GM23338 (cell line): ENCODE results near the gene APBA2. TPM values are rescaled to one million over a fixed set of nuclear protein-coding genes. Genes with fewer than 3 reads are reported as not detected.
A peak's percentile ranks its signal among the peaks of the same experiment; 100 is the strongest.

Experiments
- ATAC-seq: fragments of 200-7000 bp; cut with Tn5 transposase; 3 replicates; pipeline ENCODE4 v1.9.1; 2020
- DNase-seq: peaks from one replicate; pipeline ENCODE4 v3.0.0-alpha.2; 2015; ENCODE audit warnings: low spot score
- H2AFZ ChIP-seq: fragments of 200-600 bp; sonication (generic); 2 replicates; pipeline ENCODE4 v1.8.0; 2016; ENCODE audit warnings: antibody characterized with exemption, mild to moderate bottlenecking, moderate library complexity
- H3F3A ChIP-seq: fragments of 200-600 bp; sonication (generic); replicated peaks from 2 replicates; pipeline ENCODE4 v1.8.0; 2017; ENCODE audit warnings: antibody characterized with exemption, mixed run types, low read depth
- H3K27ac ChIP-seq: fragments of 200-600 bp; sonication (generic); 2 replicates; pipeline ENCODE4 v1.6.1; 2016; ENCODE audit warnings: low read depth
- H3K27me3 ChIP-seq: fragments of 200-600 bp; sonication (generic); 2 replicates; pipeline ENCODE4 v1.8.0; 2016; ENCODE audit warnings: mild to moderate bottlenecking, mixed run types, moderate library complexity; ENCODE audit not compliant: insufficient read depth
- H3K36me3 ChIP-seq: fragments of 200-600 bp; sonication (generic); 2 replicates; pipeline ENCODE4 v1.8.0; 2016; ENCODE audit warnings: mild to moderate bottlenecking; ENCODE audit not compliant: insufficient read depth
- H3K4me1 ChIP-seq: fragments of 200-600 bp; sonication (generic); 2 replicates; pipeline ENCODE4 v1.8.0; 2016; ENCODE audit warnings: mild to moderate bottlenecking, moderate library complexity; ENCODE audit not compliant: insufficient read depth
- H3K4me2 ChIP-seq: fragments of 200-600 bp; sonication (generic); 2 replicates; pipeline ENCODE4 v1.7.1; 2017; ENCODE audit warnings: mixed run types
- H3K4me3 ChIP-seq: fragments of 200-600 bp; sonication (generic); 2 replicates; pipeline ENCODE4 v1.6.1; 2016; ENCODE audit warnings: mixed run types
- H3K79me2 ChIP-seq: fragments of 200-600 bp; sonication (generic); replicated peaks from 2 replicates; pipeline ENCODE4 v1.8.0; 2017; ENCODE audit warnings: mild to moderate bottlenecking; ENCODE audit not compliant: insufficient read depth
- H3K9me2 ChIP-seq: fragments of 200-600 bp; sonication (generic); 2 replicates; pipeline ENCODE4 v1.8.0; 2017; ENCODE audit not compliant: insufficient read depth
- H4K20me1 ChIP-seq: fragments of 200-600 bp; sonication (generic); replicated peaks from 2 replicates; pipeline ENCODE4 v1.8.0; 2017; ENCODE audit warnings: mild to moderate bottlenecking; ENCODE audit not compliant: insufficient read depth
- H3K27ac Mint-ChIP-seq: 2 replicates; pipeline ENCODE4 v1.8.0; 2020; ENCODE audit warnings: inconsistent platforms, mild to moderate bottlenecking, moderate library complexity, mixed read lengths
- H3K27me3 Mint-ChIP-seq: 3 replicates; pipeline ENCODE4 v1.8.0; 2022; ENCODE audit warnings: low read depth, mild to moderate bottlenecking, moderate library complexity, mixed read lengths, inconsistent platforms; ENCODE audit not compliant: insufficient read depth, poor library complexity
- H3K36me3 Mint-ChIP-seq: 3 replicates; pipeline ENCODE4 v1.8.0; 2021; ENCODE audit warnings: low read depth, mild to moderate bottlenecking, inconsistent platforms, moderate library complexity, mixed read lengths
- H3K4me1 Mint-ChIP-seq: 3 replicates; pipeline ENCODE4 v1.8.0; 2020; ENCODE audit warnings: mild to moderate bottlenecking, inconsistent platforms, mixed read lengths
- H3K4me3 Mint-ChIP-seq: 3 replicates; pipeline ENCODE4 v1.8.0; 2021; ENCODE audit warnings: moderate library complexity, mild to moderate bottlenecking, inconsistent platforms, mixed read lengths
- H3K9me3 Mint-ChIP-seq: 3 replicates; pipeline ENCODE4 v1.8.0; 2020; ENCODE audit warnings: moderate library complexity, mild to moderate bottlenecking, inconsistent platforms, mixed read lengths
- CREB1 ChIP-seq: fragments of 250-450 bp; sonication (Bioruptor Pico); IDR thresholded peaks from 2 replicates; pipeline ENCODE4 v1.5.0; 2020; ENCODE audit warnings: low read depth, mild to moderate bottlenecking, moderate library complexity
- CTCF ChIP-seq, 2 experiments: fragments of 200-600 bp in 1 of 2; sonication (generic) in 1 of 2; conservative IDR thresholded peaks; 2 replicates each; pipeline versions ENCODE4 v1.5.1 to v1.6.1; 2016 to 2017; ENCODE audit warnings: antibody characterized with exemption in 2 of 2, low read depth in 2 of 2, mild to moderate bottlenecking in 2 of 2, moderate library complexity in 1 of 2
- ETS1 ChIP-seq: IDR thresholded peaks from 2 replicates; pipeline ENCODE4 v1.6.1; 2016; ENCODE audit warnings: antibody characterized with exemption
- EZH2 ChIP-seq: fragments of 200-600 bp; sonication (generic); IDR thresholded peaks from one replicate; pipeline ENCODE4 v1.8.0; 2017; ENCODE audit warnings: antibody characterized with exemption, mild to moderate bottlenecking, low read depth; ENCODE audit not compliant: unreplicated experiment
- EZH2phosphoT487 ChIP-seq: fragments of 200-600 bp; sonication (generic); IDR thresholded peaks from one replicate; pipeline ENCODE4 v1.8.1; 2018; ENCODE audit warnings: antibody characterized with exemption; ENCODE audit not compliant: unreplicated experiment
- JUNB ChIP-seq: IDR thresholded peaks from one replicate; pipeline ENCODE4 v1.6.1; 2016; ENCODE audit warnings: antibody characterized with exemption; ENCODE audit not compliant: unreplicated experiment
- NANOG ChIP-seq: IDR thresholded peaks from 2 replicates; pipeline ENCODE4 v1.6.1; 2016; ENCODE audit warnings: antibody characterized with exemption, borderline replicate concordance
- POLR2AphosphoS5 ChIP-seq: IDR thresholded peaks from 2 replicates; pipeline ENCODE4 v1.6.1; 2016; ENCODE audit warnings: antibody characterized with exemption, low read depth
- REST ChIP-seq: IDR thresholded peaks from one replicate; pipeline ENCODE4 v1.6.1; 2018; ENCODE audit warnings: antibody characterized with exemption; ENCODE audit not compliant: unreplicated experiment
- STAT1 ChIP-seq: IDR thresholded peaks from one replicate; pipeline ENCODE4 v1.6.1; 2016; ENCODE audit warnings: antibody characterized with exemption; ENCODE audit not compliant: unreplicated experiment
- ZNF114 ChIP-seq: fragments of 250-450 bp; sonication (Bioruptor Pico); IDR thresholded peaks from 2 replicates; pipeline ENCODE4 v1.5.0; 2020; ENCODE audit warnings: mild to moderate bottlenecking, moderate library complexity
- ZNF331 ChIP-seq: fragments of 250-450 bp; sonication (Bioruptor Pico); IDR thresholded peaks from 2 replicates; pipeline ENCODE4 v1.5.0; 2020; ENCODE audit warnings: low read depth, mild to moderate bottlenecking, moderate library complexity
- ZNF462 ChIP-seq: fragments of 250-450 bp; sonication (Bioruptor Pico); IDR thresholded peaks from 2 replicates; pipeline ENCODE4 v1.5.0; 2020; ENCODE audit warnings: mild to moderate bottlenecking, moderate library complexity
- polyA plus RNA-seq: library from polyadenylated mRNA; unstranded; fragments of >200 nt; fragmentation: Nextera tagmentation; extraction: Ambion mirVana; gene quantifications from 2 replicates; pipeline ENCODE4 v1.2.1, GENCODE V29; 2016
- total RNA-seq: library from RNA; depleted of rRNA; stranded (reverse); fragments of >200 nt; shearing (Covaris generic); gene quantifications from 2 replicates; pipeline ENCODE4 v1.2.3, GENCODE V29; 2014

The APBA2 gene
- total and polyA plus RNA-seq, 2 experiments from 2014 or later = 5.9 to 24.7 TPM

GRCh38 chr15:28985316-28985645 lies 99.5 kb downstream of the APBA2 start:
- no peaks in the 10 kb centered on the region for H3F3A ChIP-seq
- TF ChIP-seq EZH2phosphoT487 (no peak), STAT1 (no peak), CREB1 (CRISPR knock-in tag) (no peak), POLR2AphosphoS5 (no peak), REST (no peak), EZH2 (no peak), ZNF331 (CRISPR knock-in tag) (no peak), ZNF462 (CRISPR knock-in tag) (no peak), ETS1 (no peak), NANOG (no peak), JUNB (no peak), CTCF (conservative IDR thresholded peaks at IDR 0.05; ENCODE audit: low read depth in 2 of 2) (no peak), ZNF114 (CRISPR knock-in tag) (no peak)
- no peaks in the 10 kb centered on the region for H3K27me3 ChIP-seq
- H4K20me1 ChIP-seq = no peaks in the 10 kb centered on the region
- H3K4me3 ChIP-seq = no peak overlapping the region
- no peak overlapping the region for H3K27ac ChIP-seq
- no peaks in the 10 kb centered on the region for H3K36me3 ChIP-seq
- no peak overlapping the region for H2AFZ ChIP-seq
- H3K79me2 ChIP-seq = no peaks in the 10 kb centered on the region
- no peak overlapping the region for H3K4me2 ChIP-seq
- H3K9me3 Mint-ChIP-seq = no peaks in the 10 kb centered on the region
- H3K36me3 Mint-ChIP-seq = no peaks in the 10 kb centered on the region
- peaks cover 3% of the 10 kb centered on the region for H3K27me3 Mint-ChIP-seq
- DNase-seq (no peak), ATAC-seq (no peak)
- H3K9me2 ChIP-seq = no peaks in the 10 kb centered on the region
- H3K27ac Mint-ChIP-seq = peak overlapping the region; percentile 43; the same call in 1 of the 2 replicates
- H3K4me1 Mint-ChIP-seq = peaks cover 15% of the 10 kb centered on the region
- no peaks in the 10 kb centered on the region for H3K4me1 ChIP-seq
- no peak overlapping the region for H3K4me3 Mint-ChIP-seq
